T47D (cell line): ENCODE data around the gene C5AR2.
"Not testable (repeated sequence)": the region's sequence is repeated elsewhere in the genome, so short reads cannot be mapped to it uniquely, and the experiment has no call there.

Experiments used
- DNase-seq, 2 experiments: peaks; one replicate each; pipeline versions ENCODE4 v3.0.0 to v3.0.0-alpha.2; 2011 to 2012; ENCODE audit warnings: low read depth in 1 of 2, low spot score in 1 of 2
- JUND ChIP-seq: IDR thresholded peaks from 2 replicates; pipeline ENCODE4 v1.6.1; 2012; ENCODE audit warnings: low read depth
- in situ Hi-C: cut with HindIII; loops from 2 replicates; pipeline ENCODE4 v1.10.0; 2016; ENCODE audit warnings: low sequenced_read_pairs, low pct_unique_long_range_greater_than_20kb

The C5AR2 gene

GRCh38 chr19:47331931-47332547 lies at the start of gene C5AR2:
Gene C5AR2 (plus strand): TSS chr19:47332175. CDS start chr19:47340800, 8,625 bp downstream.
- TF ChIP-seq JUND, result no peak
- in situ Hi-C loops, result no loop called here
- peak; percentile 27 to 86 for DNase-seq

GRCh38 chr19:47283405-47284059 lies 48.4 kb upstream of the C5AR2 start:
- in situ Hi-C loops, result no loop called here
- DNase-seq, result no peak
- TF ChIP-seq JUND, result no peak

GRCh38 chr19:47284324-47284899 lies 47.6 kb upstream of the C5AR2 start:
- peak in 1 of 2 experiments; percentile 63 for DNase-seq
- TF ChIP-seq JUND, result no peak
- in situ Hi-C loops, result no loop called here

GRCh38 chr19:47296036-47296435 lies 35.9 kb upstream of the C5AR2 start:
- in situ Hi-C loops, result no loop called here
- TF ChIP-seq JUND, result no peak
- DNase-seq, result peak; percentile 61 to 87

GRCh38 chr19:47300867-47301266 lies 31.1 kb upstream of the C5AR2 start:
- in situ Hi-C loops, DNase-seq: not testable (repeated sequence)

GRCh38 chr19:47302249-47302648 lies 29.7 kb upstream of the C5AR2 start:
- TF ChIP-seq JUND, result no peak
- in situ Hi-C loops, result no loop called here
- DNase-seq, result no peak

GRCh38 chr19:47303966-47304365 lies 28.0 kb upstream of the C5AR2 start:
- no peak for DNase-seq
- in situ Hi-C loops, result no loop called here
- no peak for TF ChIP-seq JUND

- DNase-seq, result peak; percentile 41 to 76
- in situ Hi-C loops, result no loop called here
Observed at GRCh38 chr19:47305309-47305751, 26.6 kb upstream of the C5AR2 start.

GRCh38 chr19:47306303-47306702 lies 25.7 kb upstream of the C5AR2 start:
- in situ Hi-C loops, result no loop called here
- no peak for DNase-seq
- no peak for TF ChIP-seq JUND

More at GRCh38 chr19:47305309-47305751, 26.6 kb upstream of the C5AR2 start:
- no peak for TF ChIP-seq JUND

- TF ChIP-seq JUND, result no peak
- no peak for DNase-seq
- in situ Hi-C loops, result no loop called here
Observed at GRCh38 chr19:47309038-47309437, 22.9 kb upstream of the C5AR2 start.

GRCh38 chr19:47309608-47310007 lies 22.4 kb upstream of the C5AR2 start, which contains the start of gene C5AR1:
Gene C5AR1 (plus strand): TSS chr19:47309861. CDS start chr19:47309896, 35 bp downstream.
- DNase-seq, result no peak
- in situ Hi-C loops, result no loop called here

GRCh38 chr19:47310323-47310722 lies 21.7 kb upstream of the C5AR2 start:
- no peak for DNase-seq
- in situ Hi-C loops, result no loop called here
- TF ChIP-seq JUND, result no peak

More at GRCh38 chr19:47309608-47310007, 22.4 kb upstream of the C5AR2 start, which contains the start of gene C5AR1:
- TF ChIP-seq JUND, result no peak

- TF ChIP-seq JUND, result no peak
- DNase-seq, result no peak
- in situ Hi-C loops, result no loop called here
Observed at GRCh38 chr19:47310819-47311218, 21.2 kb upstream of the C5AR2 start.
